HG03342 (cell line): Measurements from ENCODE around the gene RHBDD1.

Experiments used
- ATAC-seq: cut with Tn5 transposase; IDR thresholded peaks from one replicate; pipeline ENCODE4 v1.9.1; 2021; ENCODE audit warnings: mild to moderate bottlenecking, moderate library complexity; ENCODE audit not compliant: unreplicated experiment

Gene RHBDD1, protein sequence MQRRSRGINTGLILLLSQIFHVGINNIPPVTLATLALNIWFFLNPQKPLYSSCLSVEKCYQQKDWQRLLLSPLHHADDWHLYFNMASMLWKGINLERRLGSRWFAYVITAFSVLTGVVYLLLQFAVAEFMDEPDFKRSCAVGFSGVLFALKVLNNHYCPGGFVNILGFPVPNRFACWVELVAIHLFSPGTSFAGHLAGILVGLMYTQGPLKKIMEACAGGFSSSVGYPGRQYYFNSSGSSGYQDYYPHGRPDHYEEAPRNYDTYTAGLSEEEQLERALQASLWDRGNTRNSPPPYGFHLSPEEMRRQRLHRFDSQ

DNA sequence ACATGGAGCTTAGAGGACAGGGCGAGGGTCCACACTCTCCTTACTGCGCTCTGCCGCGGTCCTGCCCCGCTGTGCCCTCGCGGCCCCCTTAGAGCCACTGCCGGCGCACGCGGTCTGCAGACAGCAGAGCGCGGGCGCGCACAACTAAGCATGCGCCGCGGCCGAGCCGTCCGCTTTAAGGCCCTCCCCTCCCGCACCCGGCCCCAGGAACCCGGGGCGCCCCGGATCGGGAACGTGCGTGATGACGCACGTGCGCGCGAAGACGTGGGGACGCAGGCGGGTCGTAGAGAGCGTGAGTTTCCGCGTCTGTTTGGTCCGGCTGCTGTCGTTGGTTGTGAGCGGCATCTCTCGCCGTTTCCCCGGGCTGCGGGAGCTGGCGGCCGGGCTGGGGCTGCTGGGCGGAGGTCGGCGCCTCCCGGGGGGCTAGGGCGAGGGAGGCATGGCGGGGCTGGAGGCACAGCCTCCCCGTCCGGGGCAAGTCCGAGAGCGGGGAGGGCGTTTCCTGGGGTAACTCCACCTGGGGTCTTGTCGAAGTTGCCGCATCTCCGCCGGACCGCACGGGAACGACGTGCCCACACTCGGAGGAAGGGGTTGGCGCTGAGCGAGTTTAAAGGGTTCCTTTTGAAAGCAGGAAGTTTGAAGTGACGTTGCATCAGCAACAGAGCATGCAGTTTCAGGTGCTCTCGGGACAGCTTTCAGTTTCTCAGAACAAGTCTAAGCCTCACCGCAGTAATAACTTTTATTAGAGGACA, at the start of gene RHBDD1:
Gene RHBDD1 (plus strand): TSS at position 259 of the 752 bp plus-strand sequence. CDS start 28,640 bp downstream, outside the sequence.
- peak; percentile 82 for ATAC-seq

DNA sequence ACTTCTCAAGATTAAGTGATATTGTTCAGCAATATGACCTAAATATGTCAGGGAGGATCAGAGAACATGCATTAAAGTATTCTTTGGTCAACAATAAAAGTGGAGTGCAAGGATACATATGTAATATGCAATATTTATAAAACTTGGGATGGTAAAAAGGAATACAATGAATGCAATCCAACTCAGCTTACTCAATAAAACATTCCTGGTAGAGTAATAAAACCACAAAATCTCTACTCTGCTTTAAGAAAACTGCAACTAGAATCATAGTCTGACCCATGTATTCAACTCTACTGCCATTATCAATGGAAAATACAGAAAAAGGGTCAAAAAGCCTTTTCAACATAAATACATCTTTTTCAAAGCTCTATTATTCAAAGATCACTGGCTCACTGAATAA, 47.8 kb upstream of the RHBDD1 start:
- ATAC-seq = no peak

DNA sequence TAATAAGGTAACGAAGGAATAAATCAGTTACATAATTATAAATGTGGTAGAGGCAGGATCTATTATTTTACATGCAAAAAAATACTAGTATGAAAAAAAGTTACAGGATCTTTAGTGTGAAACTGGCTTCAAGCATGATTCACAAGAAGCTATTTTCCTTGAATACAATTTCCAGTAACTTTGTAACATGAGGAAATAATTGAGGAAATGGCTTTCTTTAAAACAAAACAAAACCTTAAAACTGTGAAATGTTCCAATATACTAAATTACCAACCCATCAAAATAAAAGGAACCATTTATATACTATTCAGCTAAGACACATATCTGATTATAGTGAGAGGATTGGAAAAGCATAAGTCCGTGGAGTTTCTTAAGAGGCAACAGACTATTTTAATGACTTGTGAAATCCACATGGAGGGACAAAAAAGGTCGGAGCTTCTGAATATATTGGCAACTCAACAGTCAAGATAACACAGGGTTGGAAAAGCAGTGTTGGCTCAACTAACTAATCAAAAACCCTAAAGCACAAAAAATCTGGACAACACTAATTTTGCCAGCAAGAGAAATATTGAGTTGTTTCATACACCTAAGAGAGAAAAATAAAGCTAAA, 46.9 kb upstream of the RHBDD1 start:
- no peak for ATAC-seq

DNA sequence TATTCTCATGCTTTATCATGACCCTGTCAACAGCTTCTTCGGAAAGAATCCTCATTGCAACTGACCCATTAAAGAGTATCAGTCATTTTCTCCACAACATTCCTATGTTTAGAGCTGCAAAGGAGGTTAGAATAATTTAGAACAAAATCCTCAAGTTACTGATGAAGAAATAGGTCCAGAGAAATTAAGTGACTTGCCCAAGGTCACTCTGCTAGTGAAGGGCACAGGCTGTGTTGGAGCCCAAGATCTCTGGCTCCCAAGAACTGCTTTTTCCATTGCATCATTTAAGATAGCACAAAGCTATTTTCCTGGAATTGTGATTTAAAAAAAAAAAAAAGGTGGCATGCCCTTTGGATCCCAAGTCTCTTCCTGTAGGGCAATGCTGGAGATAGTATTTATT, 45.8 kb upstream of the RHBDD1 start:
- no peak for ATAC-seq

DNA sequence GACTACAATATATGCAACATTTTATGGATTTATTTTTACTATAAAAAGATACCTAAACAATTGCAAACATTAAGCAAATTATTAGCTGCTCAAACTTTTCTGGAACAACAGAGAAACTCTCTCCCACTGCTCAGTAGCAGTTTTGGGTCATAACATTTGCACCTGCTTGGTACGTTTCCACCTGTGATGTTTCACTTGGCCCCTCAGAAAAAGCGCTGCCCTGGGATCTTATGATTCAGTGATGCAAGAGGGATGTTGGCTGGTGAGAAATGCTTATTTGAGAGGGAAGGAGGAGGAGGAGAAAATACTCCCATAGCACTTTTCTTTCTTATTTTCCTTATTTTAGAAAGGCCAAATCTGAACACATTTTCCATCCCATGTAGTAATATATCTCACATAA, 45.4 kb upstream of the RHBDD1 start:
- ATAC-seq = no peak

DNA sequence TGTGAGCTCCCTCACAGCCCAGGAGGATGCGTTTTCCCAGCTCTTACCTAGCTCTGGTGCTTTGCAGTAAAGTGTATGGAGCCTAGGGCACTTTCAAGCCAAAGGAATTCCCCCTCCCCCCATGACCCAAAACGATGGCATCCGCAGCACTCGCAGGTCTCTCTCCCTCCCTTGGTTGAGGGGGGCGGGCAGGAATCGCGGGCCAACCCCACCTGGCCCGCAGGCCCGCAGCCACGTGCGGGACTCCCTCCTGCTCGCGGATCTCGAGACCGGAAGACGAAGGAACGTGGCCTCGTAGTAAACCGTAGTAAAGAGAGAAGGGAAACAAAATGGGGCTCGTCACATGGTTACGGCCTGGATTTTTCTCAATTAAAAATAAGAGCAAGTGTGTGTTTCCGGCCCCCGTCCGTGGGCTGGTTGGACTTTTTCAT, 44.8 kb upstream of the RHBDD1 start:
- ATAC-seq = peak; percentile 73

DNA sequence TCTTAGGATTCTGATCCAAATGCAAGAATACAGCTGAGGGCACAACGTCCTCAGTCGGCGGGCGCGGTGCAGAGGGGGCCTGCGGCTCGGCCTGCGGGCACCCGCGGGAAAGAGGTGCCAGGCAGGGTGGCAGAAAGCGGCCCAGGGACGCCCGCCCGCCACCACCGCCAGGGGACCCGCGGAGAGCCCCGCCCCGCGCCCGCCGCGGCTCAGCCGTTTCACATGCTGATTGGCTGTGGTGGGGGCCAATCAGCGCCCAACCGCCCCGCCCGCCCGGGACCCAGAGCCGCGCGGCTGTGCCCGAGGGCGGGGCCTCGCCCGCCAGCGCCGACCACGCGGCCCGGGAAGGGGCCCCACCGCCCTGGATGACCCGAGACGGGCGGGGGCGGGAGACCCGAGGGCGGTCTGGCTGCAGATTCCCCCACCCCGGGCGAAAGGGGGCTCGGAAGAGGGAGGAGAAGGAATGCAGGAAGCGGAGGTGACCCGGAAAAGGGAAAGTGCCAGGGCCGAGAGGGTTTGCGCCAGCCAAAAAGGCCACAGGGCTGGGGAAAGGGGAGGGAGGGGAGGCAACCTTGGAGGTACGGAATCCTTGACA, 44.3 kb upstream of the RHBDD1 start:
- ATAC-seq = peak; percentile 98

DNA sequence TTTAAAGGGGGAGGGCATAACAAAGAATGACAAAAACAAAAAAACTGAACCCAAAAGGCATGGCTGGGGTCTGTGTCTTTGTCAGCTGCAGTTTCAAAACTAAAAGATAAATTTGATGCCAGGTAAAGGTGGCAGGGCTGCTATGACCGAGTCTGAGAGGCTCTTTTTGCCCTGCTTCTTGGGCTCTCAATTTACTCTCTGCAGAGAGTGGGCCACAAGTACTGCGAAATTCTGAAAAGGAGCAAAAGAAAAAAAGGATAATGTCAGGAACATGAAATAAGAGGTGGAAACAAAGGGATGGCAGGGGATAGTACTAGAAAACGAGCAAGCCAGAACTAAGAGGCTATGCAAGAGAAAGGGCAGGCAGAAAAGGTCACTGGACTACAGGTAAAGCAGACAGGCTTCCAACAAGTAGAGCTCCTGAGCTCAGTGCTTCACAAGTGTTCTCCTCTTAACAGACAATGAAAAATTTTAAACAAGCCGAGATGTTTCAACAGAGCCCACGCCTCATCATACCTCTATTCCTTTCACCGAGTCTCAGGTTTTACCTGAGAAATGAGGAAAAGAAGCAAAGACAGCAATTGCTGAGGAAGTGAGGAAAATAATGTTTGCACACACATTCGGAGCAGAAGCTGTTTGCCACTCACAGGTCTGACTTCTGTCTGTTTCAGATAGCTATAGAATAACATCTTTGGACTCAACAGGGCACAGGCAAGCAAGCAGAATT, 43.5 kb upstream of the RHBDD1 start:
- ATAC-seq = no peak

DNA sequence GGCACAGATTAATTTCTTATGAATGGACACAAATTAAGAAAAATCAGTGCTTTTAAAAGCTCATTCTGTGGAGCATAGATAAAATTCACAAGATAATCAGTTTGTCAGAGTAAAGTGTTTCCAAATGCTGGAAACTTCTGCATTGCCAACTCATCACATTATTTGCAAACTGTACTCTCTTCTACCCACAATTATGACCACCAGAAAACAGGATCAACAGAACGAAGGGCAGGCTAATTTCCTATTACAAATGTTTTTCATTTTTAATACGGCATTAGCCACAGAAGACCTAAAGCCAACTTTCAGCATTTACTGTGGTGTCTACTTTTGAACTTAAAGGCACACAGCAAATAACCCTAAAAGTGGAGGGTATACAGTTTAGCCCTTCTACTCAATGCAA, 42.2 kb upstream of the RHBDD1 start:
- no peak for ATAC-seq

DNA sequence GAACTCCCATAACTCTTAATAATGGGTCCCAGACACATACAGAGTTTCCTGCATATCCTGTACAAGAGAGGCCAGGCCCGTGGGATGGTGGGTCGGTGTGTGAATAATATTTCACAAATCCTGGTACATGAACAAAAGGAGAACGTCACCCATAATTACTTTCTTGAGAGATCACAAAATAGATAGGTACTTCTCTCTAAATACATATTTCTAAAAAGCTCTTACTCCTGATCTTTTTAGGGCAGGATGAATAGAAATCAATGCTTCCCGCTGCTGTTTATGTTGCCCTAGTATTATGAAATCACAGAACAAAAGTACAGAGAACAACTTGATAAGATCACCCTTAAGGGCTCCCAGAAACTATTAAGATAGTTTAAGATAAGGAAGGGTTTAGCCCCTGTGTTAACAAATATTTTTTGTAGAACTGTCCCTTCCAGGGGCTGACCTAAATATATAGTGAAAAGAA, 41.6 kb upstream of the RHBDD1 start:
- ATAC-seq = no peak

DNA sequence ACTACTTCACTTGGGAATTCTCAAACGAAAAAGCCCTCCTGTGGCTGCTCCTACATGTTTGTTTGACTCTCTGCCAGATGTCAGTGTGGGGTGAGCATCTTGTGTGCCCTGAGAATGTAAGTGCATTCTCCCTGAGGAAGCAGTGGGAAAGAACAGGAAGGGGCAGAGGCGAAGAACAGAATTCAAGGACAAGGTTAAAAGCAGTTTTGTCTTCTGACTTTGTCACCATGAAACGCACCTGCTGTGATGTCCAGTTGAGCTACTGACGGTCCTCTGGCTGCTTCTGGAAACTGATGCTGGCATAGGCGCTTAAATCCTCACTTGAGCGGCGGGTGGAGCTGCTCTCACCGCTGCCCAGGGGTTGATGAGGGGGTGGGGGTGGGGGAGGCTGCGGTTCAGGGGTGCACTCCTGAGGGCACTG, 41.1 kb upstream of the RHBDD1 start:
- ATAC-seq = no peak

DNA sequence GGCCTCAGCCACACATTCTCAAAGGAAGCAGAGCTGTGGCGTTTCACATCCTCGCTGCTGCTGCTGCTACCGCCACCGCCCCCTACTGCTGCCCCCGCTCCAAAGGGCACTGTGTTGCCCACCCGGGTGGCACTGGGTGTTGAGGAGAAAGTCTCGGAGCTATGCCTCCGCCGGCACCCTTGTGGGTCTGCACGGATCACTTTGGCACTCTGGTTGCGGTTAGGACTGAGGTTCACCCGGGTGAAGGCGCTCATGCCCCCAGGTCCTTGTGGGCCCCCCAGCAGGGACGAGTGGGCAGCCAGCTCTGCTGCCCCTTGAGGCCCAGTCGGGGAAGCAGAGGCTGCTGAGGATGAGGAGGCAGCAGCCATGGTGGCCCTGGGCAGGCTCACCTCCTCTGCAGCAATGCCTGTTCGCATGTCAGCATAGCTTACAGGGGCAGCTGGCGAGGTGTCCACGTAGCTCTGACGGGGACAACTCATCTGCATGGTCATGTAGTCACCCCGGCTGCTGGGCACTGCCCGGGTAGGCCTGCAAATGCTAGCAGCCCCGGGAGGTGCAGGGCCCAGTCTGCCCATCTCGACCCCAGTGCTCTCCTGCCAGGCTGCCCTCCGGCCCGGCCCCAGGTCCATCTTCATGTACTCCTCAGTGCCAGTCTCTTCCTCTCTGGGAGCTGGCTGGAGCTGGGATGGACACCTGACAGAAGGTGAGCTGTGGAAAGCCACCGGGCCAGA, 40.4 kb upstream of the RHBDD1 start:
- no peak for ATAC-seq

DNA sequence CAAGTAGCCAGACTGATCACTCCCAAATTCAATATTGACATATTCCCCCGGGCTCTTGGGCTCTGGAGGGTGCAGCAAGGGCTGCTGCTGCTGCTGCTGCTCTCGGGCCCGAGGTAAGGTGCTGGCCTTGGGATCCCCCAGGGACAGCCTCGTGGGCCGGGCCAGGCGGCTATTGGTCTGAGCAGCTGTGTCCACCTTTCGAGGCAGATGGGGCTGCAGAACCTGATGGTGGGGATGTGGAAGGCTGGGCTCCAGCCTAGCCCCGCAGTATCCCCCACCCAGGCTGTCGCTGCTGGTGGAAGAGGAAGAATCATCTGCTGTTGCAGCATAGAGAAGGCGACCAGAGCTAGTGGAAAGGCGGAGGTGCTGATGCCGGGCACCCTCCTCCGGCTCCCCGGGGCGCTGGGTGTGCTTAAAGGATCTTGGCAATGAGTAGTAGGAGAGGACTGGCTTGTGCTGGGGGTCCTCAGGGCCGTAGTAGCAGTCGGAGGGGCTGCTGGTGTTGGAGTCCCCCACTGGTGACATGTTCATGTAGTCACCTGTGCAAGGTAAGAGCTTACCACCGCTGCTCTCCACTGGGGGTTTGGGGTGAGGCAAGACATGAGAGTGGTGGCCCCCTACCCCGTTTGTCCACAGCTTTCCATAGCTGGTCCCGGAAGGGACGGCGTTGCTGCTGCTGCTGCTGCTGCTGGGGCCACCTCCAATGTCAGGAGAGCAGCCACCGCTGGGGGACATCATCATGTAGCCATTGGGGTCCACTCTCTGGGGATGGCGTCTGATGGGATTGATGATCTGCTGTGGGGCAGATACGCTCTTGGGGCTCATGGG, 39.6 kb upstream of the RHBDD1 start:
- no peak for ATAC-seq

DNA sequence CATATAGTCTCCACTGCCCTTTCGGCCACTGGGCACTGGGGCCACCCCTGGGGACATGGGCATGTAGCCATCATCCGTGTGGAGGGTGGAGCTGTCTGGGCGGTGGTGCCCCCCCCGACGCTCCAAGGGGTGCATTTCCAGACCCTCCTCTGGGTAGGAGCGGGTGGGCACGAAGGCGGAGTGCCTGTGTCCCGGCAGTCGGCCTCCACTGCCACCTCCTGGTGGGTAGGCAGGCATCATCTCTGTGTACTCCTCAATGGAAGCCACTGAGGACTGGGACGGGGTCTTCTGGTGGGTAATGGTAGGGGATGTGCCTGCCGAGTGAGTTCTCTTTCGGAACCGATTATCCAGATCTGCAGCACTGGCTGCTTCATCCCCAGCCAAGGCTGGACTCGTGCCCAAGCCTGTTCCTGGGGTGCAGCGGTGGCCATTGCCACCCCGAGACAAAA, 39.0 kb upstream of the RHBDD1 start:
- no peak for ATAC-seq

DNA sequence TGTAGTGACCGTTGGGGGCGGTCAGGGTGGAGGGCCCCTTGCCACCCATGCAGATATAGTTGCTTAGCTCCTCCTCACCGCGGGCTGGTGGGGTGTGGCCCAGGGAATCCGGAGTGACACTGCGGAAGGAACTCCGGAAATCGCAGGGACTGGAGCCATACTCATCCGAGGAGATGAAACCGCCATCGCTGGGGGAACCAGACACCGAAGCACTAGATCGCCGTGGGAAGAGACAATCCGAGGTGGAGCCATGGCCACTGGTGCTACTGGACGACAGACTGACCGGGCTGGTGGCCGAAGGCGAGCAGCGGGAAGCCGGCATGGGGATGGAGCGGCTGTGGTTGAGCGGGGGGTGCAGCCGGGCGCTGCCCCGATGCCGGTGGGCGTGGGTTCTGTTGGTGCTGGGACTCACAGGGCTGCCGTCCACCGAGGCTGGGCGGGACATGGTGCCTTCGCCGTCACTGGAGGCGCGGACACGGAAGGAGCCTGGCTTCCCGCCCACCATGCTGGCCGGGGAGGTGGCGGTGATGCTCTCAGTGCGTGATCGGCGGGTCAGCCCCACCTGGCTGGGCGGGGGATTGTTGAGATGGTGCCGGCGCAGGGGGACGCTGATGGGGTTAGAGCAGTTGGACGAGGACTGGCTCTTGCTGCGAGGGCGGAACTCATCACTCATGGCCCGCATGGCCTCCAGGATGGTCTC, 38.4 kb upstream of the RHBDD1 start:
- ATAC-seq = no peak

DNA sequence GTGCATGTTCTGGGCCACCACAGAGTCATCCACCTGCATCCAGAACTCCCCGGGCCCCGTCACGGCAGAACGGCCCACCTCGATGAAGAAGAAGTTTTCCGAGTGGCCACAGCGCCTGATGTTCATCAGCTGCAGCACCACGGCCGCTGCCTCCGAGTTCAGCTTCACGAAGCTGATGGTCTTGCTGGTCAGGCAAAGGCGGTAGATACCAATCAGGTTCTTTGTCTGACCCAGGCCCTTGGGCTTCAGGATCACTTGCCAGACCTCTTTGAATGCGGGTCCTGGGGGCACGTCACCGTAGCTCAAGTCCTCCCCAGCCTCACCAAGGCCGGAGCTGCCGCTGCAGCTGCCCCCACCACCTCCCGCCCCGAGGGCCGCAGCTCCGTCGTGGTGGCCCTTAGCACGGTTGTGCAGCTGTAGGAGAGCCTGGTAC, 37.8 kb upstream of the RHBDD1 start:
- ATAC-seq = no peak

DNA sequence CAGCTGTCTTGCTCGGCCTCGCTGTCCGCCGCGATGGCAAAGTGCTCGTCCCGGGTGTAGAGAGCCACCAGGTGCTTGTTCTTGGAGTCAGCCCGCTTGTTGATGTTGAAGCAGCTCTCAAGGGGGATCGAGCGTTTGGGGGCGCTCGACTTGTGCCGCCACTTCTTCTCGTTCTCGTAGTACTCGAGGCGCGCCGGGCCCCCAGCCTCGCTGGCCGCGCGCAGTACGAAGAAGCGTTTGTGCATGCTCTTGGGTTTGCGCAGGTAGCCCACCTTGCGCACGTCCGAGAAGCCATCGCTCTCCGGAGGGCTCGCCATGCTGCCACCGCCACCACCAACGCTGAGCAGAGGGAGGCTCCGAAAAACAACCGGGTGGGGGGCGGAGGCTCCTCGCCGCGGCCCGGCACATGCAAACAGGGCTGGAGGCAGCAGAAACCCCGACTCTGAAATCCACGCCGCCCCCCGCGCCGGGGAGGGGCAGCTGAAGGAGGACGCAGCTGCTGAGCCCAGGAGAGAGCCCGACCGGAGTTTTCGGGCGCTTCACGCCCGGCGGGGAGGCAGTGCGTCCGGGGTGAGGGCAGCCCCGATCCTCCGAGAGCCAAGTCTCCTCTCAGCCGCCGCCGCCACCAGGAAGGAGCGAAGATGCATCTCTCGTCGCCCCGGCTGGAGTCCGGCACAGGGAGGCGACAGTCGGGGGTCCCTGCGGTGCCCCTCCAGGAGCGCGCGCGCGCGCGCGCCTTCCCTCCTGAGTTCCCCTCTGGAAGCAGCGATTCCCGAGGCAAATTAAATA, 37.2 kb upstream of the RHBDD1 start:
- peak; percentile 19 for ATAC-seq
